GM21515 (cell line): ENCODE data around the gene ULBP1.
"Not testable (repeated sequence)": the region's sequence is repeated elsewhere in the genome, so short reads cannot be mapped to it uniquely, and the experiment has no call there.

ENCODE experiments used
- ATAC-seq: cut with Tn5 transposase; IDR thresholded peaks from one replicate; pipeline ENCODE4 v1.9.1; 2021; ENCODE audit not compliant: unreplicated experiment

Gene ULBP1

DNA sequence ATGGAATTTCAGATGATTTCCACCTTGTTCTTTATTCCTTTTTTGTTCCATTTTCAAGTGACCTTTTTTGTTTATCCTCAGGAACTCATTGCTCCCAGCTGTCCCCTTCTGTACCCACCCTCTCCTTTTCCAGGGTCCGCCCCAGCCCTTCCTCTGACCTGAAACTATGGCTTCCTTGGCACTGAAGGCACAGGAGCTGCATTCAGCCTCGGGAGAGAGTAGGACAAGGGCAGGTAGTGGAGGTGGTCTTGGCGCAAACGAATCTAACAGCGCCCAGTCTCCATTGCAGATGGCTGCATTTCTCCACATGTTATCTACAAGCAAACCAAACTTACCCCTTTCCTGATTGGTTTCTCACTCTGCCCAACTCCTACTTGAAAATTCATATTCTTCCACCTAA, 30.7 kb upstream of the ULBP1 start:
- no peak for ATAC-seq

DNA sequence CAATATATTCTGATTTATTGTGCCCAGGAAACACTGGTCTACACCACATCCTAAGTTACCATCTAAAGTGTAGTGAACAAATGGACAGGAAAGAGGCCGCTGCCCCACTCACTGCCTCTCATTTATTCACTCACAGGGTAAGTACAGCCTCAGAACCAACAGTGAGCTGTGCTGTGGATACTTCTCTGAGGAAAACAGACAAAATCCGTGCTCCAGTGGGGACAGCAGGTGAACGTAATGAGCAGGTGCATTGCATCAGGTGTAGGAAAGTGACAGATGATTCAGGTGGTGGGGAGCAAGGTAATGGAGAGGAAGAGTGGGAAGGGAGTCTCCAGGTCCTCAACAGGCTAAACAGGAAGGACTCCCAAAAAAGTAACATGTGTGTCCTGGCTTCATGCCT, 30.3 kb upstream of the ULBP1 start:
- ATAC-seq, result no peak

DNA sequence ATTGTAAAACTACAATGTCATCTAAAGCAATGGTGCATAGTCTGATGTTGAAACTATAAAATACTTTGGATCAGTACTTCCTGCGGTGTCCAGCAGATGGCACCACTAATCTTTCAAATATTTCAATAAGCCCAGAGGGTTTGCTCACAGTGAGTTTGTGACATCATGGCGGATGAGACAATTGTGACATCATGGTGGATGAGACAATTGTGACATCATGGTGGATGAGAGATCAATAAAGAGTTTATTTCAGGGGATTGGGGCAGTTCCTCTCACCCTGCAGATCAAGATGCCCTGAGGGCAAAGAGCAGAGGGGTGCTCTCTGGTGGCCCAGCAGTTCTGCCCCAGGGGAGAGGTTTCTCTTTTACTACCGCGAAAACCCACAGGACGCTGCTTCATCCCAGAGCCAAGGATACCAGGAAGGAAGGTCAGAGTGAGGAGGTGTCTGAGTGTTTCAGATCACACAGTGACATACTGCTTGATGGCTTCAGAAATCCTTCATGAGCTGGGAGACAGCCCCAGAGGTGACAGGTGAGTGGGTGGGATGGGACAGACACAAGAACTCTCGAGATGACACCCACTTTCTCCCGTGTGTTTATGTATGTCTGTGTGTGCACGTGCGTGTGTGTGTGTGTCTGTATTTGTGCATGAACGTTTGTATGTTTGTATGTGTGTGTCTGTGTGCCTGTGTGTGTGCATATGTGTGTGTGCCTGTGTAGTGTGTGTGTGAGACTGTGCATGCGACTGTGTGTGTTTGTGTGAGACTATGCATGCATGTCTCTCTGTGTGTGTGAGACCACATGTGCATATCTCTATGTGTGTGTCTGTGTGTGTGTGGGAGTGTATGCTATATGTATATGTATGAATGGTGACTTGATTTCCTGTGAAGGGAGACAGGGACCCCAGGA, 29.2 kb upstream of the ULBP1 start:
- ATAC-seq, result no peak

DNA sequence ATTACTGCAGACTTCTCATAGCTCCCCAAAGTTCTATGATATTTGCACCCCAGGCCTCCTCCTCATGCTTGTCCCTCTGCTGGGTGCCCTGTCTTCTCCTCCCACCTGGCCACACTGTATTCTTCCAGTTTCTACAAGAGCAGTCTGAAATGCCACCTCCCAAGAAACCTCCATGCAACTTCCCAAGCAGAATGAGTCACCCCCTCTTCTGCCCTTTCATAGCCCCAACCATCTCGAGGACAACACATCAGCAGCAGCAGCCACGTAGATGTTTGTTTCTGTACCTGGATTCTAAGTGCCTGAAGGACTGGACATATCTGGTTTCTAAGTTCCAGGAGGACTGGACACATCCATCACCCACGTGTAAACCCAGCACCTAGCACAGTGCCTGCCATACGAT, 28.5 kb upstream of the ULBP1 start:
- no peak for ATAC-seq

DNA sequence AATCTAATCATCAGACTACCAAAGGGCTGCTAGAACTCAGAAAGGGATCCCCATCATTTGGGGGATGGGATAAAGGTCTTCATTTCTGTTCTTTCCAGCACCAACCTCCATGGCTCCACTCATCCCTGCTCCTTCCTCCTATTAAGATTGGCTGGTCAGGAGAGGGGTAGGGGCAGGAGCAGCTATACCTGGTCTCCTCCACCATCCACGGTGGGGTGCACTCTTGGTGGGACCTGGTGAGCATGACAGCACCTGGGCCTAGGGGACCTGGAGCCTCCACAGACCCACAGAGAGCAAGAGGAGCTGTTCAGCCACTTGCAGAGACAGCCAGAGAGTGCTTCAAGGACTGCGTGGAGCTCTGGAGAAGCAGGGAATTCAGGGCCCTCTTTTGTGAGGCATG, 28.1 kb upstream of the ULBP1 start:
- no peak for ATAC-seq

DNA sequence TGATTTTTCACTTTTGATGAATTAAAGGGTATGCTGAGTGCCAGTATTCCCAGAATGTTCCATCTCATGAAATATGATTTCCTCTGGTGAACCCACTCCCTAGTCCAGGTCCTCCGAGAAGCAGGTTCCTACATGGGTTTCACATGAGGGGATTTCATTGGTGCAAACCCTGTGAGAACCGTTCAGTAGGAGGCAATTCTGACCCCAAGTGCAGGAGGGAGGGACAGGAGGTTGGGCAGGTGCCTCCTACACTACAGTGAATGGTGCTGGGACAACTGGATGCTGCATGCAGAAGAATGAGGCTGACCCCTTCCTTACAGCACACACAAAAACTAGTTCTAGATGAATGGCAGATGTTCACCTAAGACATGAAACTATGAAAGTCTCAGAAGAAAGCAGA, 27.0 kb upstream of the ULBP1 start:
- ATAC-seq, result no peak

DNA sequence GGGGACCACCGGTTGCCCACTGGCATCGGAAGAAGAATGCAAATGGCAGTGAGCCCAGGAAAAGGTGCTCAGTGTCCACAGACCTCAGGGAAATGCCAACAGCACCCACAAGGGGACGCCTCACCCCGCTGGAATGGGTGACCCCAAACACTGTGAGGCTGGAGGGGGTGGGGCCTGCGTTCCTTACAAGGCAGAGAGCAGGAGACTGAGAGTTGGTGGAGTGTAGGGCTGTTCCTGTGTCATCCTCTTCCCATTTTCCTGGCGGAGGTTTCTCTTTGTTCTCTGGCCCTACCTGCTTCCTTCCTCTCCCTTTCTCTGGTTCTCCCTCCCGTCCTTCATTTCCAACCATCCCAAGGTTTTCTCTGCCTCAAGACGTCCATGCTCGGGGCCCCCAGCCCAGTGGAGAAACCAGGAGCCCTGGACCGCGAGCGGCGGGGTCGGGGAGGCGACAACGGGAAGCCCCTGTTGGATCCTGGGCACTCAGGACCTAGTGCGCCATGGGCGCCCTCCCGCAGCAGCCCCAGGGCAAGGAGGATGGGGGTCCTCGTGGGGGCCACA, 25.7 kb upstream of the ULBP1 start:
- ATAC-seq, result not testable (repeated sequence)

DNA sequence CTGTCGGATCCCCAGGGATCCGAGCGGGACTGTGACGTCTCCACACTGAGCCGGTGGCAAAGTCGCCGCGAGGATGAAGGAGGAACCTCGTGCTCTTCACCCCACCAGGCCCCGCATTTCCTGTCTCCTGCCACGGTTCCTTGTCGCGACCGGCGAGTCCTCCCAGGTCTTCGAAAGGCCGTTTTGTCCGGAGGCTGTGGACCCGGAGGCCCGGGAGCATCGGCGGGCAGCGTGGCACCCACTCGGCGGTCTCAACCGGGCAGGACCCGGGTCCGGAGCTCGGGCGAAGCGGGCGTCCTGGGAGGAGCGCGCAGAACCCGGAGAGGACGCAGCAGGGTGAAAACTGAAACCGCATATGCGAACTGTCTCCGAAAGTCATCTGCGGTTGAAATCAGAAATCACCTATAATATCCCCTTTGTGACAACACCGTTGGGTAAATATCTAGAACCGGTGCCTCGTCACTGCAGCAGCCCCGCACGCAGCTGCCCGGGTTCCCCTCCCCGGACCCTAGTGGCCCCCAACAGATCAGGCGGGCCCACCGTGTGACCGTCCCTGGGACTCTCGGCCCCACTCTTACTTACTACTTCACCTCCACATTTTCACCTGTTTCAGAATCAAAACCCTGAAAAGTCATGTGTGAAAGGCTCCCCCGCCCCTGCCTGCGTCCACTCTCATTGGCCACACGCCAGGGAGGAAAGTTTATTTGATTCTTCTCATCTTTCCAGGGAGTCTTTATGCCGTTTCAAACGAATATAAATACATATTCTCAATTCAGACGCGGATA, 25.0 kb upstream of the ULBP1 start:
- peak; percentile 78 for ATAC-seq

DNA sequence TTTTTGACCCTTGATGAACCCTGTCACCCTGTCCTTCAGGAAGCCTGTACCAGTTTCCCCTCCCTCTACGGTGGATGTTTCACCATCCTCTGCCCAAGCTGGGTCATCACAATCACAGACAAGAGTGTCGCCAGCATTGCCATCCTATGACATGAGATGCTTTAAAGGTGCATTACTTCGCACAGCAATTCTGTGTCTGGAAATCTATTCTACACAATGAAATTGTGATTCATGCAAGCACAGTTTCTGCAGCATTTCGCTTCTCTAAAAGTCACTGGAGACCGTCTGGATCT, 24.4 kb upstream of the ULBP1 start:
- no peak for ATAC-seq

DNA sequence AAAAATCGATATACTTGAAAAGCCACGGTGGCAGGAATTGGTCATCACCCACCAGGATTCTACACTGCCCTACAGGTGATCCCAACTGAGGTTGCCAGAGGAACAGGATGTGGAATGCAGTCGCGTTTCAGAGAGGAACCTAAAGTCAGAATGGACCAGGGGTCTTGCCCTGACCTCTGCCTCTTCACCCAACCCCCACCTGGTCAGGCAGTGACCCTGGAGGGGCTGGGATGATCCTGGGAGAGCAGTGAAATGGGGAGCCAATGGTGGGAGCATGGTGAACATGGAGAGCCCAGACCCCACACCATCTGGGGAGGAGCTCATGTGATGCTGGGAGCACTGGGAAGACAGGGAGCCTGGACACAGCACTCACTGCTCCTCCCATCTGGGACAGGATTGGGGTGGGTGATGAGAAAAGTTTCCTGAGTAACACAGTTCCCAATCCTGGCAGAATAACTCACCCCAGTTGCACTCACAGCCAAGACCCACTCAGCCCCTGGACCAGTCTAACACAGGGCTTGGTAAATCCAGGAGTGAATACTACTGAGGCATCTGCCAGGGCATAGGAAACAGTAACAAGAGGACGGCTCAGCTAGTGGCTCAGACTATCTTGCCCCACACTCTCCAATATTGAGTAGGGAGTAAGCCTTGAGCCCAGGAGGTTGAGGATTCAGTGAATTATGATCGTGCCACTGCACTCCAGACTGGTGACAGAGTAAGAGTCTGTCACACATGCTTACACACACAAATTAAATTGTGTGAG, 23.7 kb upstream of the ULBP1 start:
- ATAC-seq, result no peak

DNA sequence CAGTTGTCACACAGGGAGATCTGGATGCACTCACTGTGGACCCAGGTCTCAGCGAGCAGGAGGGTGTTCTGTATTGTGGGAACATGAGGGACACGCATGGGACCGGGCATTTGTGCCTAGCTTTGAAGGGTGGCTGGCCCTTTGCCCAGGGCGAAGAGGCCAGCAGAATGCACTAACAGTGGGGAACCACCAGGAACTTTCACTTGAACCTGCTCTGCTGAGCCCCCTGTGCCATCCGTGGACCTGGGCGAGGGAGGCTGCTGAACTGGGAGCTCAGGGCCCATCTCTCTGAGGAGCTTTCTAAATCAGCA, 23.1 kb upstream of the ULBP1 start:
- ATAC-seq, result no peak

DNA sequence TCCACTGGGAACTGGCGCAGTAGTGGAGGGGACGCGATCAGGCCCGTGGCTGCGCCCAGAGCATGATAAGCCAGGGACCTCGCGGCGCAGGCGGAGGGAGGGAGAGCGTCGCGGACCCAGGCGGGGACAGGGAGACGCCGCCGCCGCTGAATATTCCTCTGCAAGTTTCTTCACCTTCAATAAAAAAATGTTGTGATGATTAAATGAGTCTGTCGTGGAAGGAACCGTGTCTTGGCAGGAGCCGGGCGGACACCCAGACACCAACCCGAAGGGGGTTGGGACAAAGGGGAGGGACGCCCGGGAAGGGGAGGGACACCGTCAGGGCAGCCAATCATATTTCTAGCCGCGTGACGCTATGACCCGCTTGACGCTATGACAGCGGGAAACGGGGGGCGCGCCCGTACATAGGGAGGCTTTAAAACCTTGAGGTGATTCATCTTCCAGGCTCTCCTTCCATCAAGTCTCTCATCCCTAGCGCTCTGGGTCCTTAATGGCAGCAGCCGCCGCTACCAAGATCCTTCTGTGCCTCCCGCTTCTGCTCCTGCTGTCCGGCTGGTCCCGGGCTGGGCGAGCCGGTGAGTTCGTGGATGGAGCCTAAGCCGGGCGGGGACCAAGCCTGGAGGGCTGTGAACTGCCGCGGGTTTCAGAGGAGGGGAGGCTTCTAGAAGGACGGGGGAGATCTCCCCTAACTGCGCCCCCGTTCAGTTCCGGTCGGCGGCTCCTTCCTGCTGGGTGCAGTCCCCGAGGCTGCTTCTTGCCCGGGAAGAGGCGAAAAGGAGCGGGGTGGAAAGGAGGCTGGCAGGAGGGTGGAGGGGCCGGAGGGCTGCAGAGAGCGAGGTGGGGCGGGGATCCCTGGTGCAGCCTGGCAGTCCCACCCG, 21.9 kb upstream of the ULBP1 start, which contains the start of gene ULBP2:
TSS of gene ULBP2 (plus strand) at position 432 of the 878 bp plus-strand sequence. CDS start at position 491, 59 bp downstream.
- no peak for ATAC-seq

DNA sequence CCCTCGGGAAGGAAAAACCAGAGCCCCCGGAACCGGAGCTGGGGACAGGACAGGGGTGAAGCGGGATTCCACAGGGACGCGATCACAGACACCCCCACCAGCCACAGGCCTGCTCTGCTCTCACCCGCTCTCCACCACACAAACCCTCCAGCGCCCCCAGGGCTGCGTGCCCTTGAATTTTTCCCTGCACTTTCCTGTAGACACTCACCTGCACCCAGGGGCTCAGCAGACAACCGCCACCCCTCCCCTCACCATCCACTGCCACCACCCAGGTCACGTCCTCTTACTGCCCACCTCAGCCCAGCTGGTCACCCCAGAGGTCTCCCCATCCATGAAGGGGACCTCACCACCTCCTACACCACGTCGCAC, 21.3 kb upstream of the ULBP1 start:
- ATAC-seq, result no peak

DNA sequence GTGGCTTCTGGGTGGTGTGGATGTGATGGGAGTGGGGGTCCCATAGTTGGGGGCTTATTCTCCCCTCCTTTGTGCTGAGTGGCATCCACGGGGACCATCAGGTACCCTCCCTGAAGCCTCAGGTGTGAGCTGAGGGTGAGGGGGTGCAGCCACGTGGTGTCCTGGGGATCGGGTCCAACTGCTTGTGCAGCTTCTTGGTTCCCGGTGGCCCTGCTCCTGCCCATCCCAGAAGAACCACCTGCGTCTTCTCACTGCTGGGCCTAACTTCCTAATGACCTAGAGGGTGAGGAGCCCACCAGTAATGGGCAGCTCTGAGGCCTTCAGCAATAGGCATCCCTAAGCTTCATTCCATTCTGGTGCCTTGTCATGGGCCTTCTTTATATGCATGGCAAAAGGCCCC, 20.4 kb upstream of the ULBP1 start:
- ATAC-seq, result not testable (repeated sequence)

DNA sequence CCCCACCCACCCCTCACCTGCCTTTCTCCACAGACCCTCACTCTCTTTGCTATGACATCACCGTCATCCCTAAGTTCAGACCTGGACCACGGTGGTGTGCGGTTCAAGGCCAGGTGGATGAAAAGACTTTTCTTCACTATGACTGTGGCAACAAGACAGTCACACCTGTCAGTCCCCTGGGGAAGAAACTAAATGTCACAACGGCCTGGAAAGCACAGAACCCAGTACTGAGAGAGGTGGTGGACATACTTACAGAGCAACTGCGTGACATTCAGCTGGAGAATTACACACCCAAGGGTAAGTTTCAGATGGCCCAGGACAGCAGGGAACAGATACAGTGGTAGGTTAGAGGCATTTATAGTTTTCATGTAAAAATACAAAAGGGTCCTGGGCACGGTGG, 18.5 kb upstream of the ULBP1 start:
- not testable (repeated sequence) for ATAC-seq

DNA sequence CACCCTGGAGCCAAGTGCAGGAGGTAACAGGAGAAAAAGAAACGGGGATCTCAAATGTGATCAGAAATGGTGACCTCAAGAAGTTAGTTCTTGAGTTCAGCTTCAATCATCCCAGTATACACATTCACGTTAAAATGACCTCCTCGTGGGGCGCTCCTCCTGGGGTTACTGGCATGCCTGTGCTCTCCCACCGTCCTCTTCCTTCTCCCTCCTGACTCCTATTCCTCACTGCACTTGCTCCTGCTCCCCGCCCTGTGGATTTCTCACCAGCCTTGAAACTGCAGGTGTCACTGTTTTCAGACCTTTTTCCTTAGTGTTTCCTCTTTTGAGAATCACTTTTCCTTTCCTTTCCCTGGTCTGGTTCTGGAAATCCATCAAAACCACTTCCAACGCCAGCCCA, 17.1 kb upstream of the ULBP1 start:
- ATAC-seq, result not testable (repeated sequence)

DNA sequence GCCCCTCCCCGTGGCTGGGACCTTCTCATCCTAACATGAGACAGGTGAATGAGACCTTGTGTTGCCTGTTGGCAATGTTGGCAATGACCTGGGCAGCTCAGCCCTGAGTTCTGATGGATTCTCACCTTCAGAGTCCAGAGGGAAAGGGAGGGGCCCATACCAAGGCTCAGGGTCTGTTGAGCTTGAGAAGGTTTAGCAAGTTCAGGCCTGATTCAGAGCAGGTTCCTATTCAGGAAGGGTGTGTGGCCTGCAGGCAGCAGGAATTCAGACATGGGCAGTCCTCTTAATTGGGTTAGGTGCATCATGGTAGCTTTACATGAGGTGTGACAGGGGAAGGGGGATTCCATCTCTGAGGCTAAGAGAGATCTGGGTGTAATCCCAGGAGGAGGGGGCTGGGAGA, 16.2 kb upstream of the ULBP1 start:
- not testable (repeated sequence) for ATAC-seq

DNA sequence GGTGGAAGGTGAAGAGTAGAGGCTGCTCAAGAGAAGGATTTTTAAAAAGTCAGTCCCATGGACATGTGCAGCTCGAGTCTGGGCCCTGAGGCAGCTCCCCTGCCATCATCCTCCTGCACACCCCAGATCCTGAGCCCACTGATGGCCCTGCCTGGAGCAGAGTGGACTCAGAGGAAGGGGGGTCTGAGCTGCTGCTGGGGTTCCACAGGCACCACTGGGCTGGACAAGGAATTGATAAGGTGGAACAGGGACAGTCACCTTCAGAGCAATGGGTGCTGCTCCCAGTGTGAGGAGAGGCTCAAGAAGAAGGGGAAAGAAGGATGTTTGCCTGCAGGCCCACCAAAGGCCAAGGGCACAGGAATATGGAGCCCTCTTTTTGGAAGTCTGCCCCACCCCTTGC, 15.7 kb upstream of the ULBP1 start:
- ATAC-seq, result no peak

DNA sequence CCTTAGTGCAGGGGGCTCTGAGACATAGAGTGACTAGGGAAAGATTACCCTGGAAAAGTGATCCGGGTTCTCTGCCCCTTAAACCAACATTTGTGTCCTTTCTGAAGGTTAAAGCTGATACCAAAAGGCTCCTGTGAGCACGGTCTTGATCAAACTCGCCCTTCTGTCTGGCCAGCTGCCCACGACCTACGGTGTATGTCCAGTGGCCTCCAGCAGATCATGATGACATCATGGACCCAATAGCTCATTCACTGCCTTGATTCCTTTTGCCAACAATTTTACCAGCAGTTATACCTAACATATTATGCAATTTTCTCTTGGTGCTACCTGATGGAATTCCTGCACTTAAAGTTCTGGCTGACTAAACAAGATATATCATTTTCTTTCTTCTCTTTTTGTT, 15.1 kb upstream of the ULBP1 start:
- no peak for ATAC-seq

DNA sequence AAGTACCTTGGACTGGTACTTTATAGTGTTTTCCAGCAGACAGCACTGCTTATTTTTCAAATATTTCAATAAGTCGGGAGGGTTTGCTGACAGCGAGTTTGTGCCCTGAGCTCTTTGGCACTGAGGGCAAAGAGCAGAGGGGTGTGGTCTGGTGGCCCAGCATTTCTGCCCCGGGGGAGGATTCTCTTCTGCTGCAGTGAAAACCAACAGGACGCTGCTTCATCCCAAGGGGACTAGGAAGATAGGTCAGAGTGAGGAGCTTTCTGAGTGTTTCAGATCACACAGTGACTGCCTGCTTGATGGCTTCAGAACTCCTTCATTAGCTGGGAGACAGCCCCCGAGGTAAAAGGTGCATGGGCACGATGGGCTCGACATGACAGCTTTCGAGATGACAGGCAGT, 13.3 kb upstream of the ULBP1 start:
- no peak for ATAC-seq

DNA sequence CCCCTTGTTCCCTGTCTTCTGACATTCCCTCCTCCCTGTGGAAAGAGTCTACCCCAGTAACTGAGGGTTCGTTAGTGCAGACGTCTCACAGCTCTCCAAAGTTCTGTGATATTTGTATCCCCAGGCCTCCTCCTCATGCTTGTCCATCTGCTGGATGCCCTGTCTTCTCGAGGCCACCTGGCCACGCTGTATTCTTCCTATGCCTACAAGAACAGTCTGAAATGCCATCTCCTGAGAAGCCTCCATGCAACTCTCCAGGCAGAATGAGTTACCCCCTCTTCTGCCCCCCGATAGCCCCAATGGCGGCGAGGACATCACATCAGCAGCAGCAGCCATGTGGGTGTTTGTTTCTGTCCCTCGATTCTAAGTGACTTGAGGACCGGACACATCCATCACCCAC, 12.6 kb upstream of the ULBP1 start:
- ATAC-seq, result no peak
